ENCODE measurements around the gene C19orf67.

GRCh38 chr19:14033946-14034345 is 51.6 kb downstream of the C19orf67 start:
- TF ChIP-seq POLR2AphosphoS5 (IDR thresholded peaks at IDR 0.05; ENCODE audit: low read depth, low read length) (no peak), TAF1 (IDR thresholded peaks at IDR 0.05; ENCODE audit: borderline replicate concordance, insufficient read depth, low read length) (no peak), REST (IDR thresholded peaks at IDR 0.05; ENCODE audit: insufficient read depth in 1 of 2, low read depth in 2 of 2, low read length in 2 of 2) (no peak), SIN3A (IDR thresholded peaks at IDR 0.05; ENCODE audit: borderline replicate concordance, insufficient read depth, low read length) (no peak), FOXP2 (optimal IDR thresholded peaks at IDR 0.05; ENCODE audit: borderline replicate concordance, extremely low read depth, extremely low read length, insufficient read depth) (no peak)
